Sigmoid colon (tissue), 7 donors: ENCODE measurements around the gene MTERF2. TPM values are rescaled to one million over a fixed set of nuclear protein-coding genes. Genes with fewer than 3 reads are reported as not detected.
"Not testable (repeated sequence)": the region's sequence is repeated elsewhere in the genome, so short reads cannot be mapped to it uniquely, and the experiment has no call there.

Source experiments
- DNase-seq: peaks from one replicate; pipeline ENCODE4 v3.0.0-alpha.2; 2019
- H3K27ac ChIP-seq, 4 donors: fragments of 200-600 bp; sonication (generic); one replicate each; pipeline ENCODE4 v1.5.1; 2016 to 2019; ENCODE audit warnings: mild to moderate bottlenecking in 1 of 4
- H3K27me3 ChIP-seq, 3 donors: fragments of 200-600 bp; sonication (generic); one replicate each; pipeline ENCODE4 v1.5.1; 2019; ENCODE audit warnings: mild to moderate bottlenecking in 1 of 3
- H3K36me3 ChIP-seq, 4 donors: fragments of 200-600 bp; sonication (generic); one replicate each; pipeline ENCODE4 v1.5.1; 2016 to 2019
- H3K4me1 ChIP-seq, 4 donors: fragments of 200-600 bp; sonication (generic); one replicate each; pipeline ENCODE4 v1.5.1; 2017 to 2019
- H3K4me3 ChIP-seq, 4 donors: fragments of 200-600 bp; sonication (generic); one replicate each; pipeline ENCODE4 v1.5.1; 2017 to 2019; ENCODE audit warnings: mild to moderate bottlenecking in 2 of 4, moderate library complexity in 1 of 4
- H3K9me3 ChIP-seq, 4 donors: fragments of 200-600 bp in 3 of 4; sonication (generic) in 3 of 4; one replicate each; pipeline versions ENCODE4 v1.5.1 to v1.6.1; 2013 to 2019
- CTCF ChIP-seq, 4 experiments: fragments of 450-650 bp in 3 of 4; fragments of 200-600 bp in 1 of 4; IDR thresholded peaks; one replicate each; pipeline ENCODE4 v1.5.1; 2016 to 2019; ENCODE audit warnings: antibody characterized with exemption in 4 of 4, mild to moderate bottlenecking in 3 of 4, moderate library complexity in 2 of 4
- EP300 ChIP-seq, 4 donors: sonication (generic); formaldehyde crosslinking; IDR thresholded peaks; one replicate each; pipeline ENCODE4 v1.6.1; 2017; ENCODE audit warnings: antibody characterized with exemption in 4 of 4
- POLR2A ChIP-seq, 2 donors: fragments of 450-650 bp; IDR thresholded peaks; one replicate each; pipeline ENCODE4 v1.6.1; 2016; ENCODE audit warnings: antibody characterized with exemption in 2 of 2, mild to moderate bottlenecking in 2 of 2, moderate library complexity in 2 of 2
- POLR2AphosphoS5 ChIP-seq, 4 donors: sonication (generic); formaldehyde crosslinking; IDR thresholded peaks; one replicate each; pipeline ENCODE4 v1.6.1; 2017; ENCODE audit warnings: antibody characterized with exemption in 4 of 4
- WGBS, 2 donors: extraction: QIAGEN DNeasy Blood & Tissue Kit; methylation state at CpG; one replicate each; pipeline ENCODE4 v1.1.7; 2013; 5-methylcytosine and 5-hydroxymethylcytosine counted together
- intact Hi-C: fragments of 100-400 bp; cut with DNase I; formaldehyde crosslinking; loops from one replicate; pipeline ENCODE4 v1.15.1; 2023
- polyA plus RNA-seq, 3 donors: library from polyadenylated mRNA; stranded (reverse); fragments of 200-250 nt; gene quantifications; one replicate each; pipeline ENCODE4 v1.2.3, GENCODE V29; 2013
- total RNA-seq, 4 donors: library from RNA; depleted of rRNA; stranded (reverse); fragments of >200 nt; gene quantifications; one replicate each; pipeline ENCODE4 v1.1.0, GENCODE V29; 2016
- donor health status: healthy with polysubstance abuse.
- donor health status: Bipolar disorder and iron deficiency.
- donor health status: healthy.

Gene MTERF2
- total and polyA plus RNA-seq, 7 donors, result 6.6 to 31.1 (median 15.8) TPM

- WGBS, 2 donors, result 79 to 87% methylated on average over 2 of the region's 2 CpGs
- Histone ChIP-seq H3K4me3 (no peak overlapping the region), H3K27me3 (no peaks in the 10 kb centered on the region), H3K9me3 (no peaks in the 10 kb centered on the region), H3K36me3 (no peaks in the 10 kb centered on the region), H3K4me1 (peaks cover 0 to 80% (median 42%) of the 10 kb centered on the region in 4 donors), H3K27ac (peak overlapping the region in 1 of 4 donors; percentile 83)
- DNase-seq, result no peak
- intact Hi-C loops, result no loop called here
- TF ChIP-seq POLR2AphosphoS5 (IDR thresholded peaks at IDR 0.05), result no peak
- TF ChIP-seq EP300 (IDR thresholded peaks at IDR 0.05), result no peak
- no peak for TF ChIP-seq POLR2A (IDR thresholded peaks at IDR 0.05)
- TF ChIP-seq CTCF (IDR thresholded peaks at IDR 0.05), result no peak
Observed at GRCh38 chr12:107031061-107031460, 44.1 kb upstream of the MTERF2 start.

GRCh38 chr12:107029081-107029480 is 42.1 kb upstream of the MTERF2 start:
- Histone ChIP-seq H3K9me3 (no peaks in the 10 kb centered on the region), H3K27me3 (no peaks in the 10 kb centered on the region), H3K4me1 (peaks cover 0 to 63% (median 39%) of the 10 kb centered on the region in 4 donors), H3K27ac (peak overlapping the region; percentile 31 to 83 (median 82)), H3K4me3 (no peak overlapping the region), H3K36me3 (no peaks in the 10 kb centered on the region)
- TF ChIP-seq CTCF (IDR thresholded peaks at IDR 0.05) (no peak), POLR2AphosphoS5 (IDR thresholded peaks at IDR 0.05) (no peak)
- 89 to 90% methylated on average over 7 of the region's 7 CpGs for WGBS, 2 donors
- DNase-seq, result no peak
- intact Hi-C loops, result loop anchor here (5.0 kb wide), 1 partner anchor 72 kb away; the partner anchor contains the start of gene TMEM263

GRCh38 chr12:107027636-107028053 is 40.7 kb upstream of the MTERF2 start:
- Histone ChIP-seq H3K36me3 (no peaks in the 10 kb centered on the region), H3K4me3 (no peak overlapping the region), H3K9me3 (no peaks in the 10 kb centered on the region), H3K4me1 (peaks cover 0 to 59% (median 37%) of the 10 kb centered on the region in 4 donors), H3K27ac (peak overlapping the region; percentile 66 to 83 (median 82)), H3K27me3 (no peaks in the 10 kb centered on the region)
- TF ChIP-seq POLR2A (IDR thresholded peaks at IDR 0.05) (no peak), POLR2AphosphoS5 (IDR thresholded peaks at IDR 0.05) (peak; percentile 29 to 82 (median 56)), EP300 (IDR thresholded peaks at IDR 0.05) (peak; percentile 33 to 92 (median 80)), CTCF (IDR thresholded peaks at IDR 0.05) (no peak)
- intact Hi-C loops, result loop anchor here (2.0 to 5.0 kb wide), 3 partner anchors 41 to 70 kb away; partner anchors contain the start of genes CRY1, MTERF2 and TMEM263
- WGBS, 2 donors, result 3 to 34% methylated on average over 2 of the region's 2 CpGs
- no peak for DNase-seq

GRCh38 chr12:107026806-107027635 is 40.1 kb upstream of the MTERF2 start:
- intact Hi-C loops, result loop anchor here (2.0 to 5.0 kb wide), 3 partner anchors 40 to 70 kb away; partner anchors contain the start of genes CRY1, MTERF2 and TMEM263
- 17 to 58% methylated on average over 4 of the region's 4 CpGs for WGBS, 2 donors
- Histone ChIP-seq H3K27ac (peak overlapping the region; percentile 66 to 83 (median 82)), H3K4me3 (no peak overlapping the region), H3K27me3 (no peaks in the 10 kb centered on the region), H3K9me3 (no peaks in the 10 kb centered on the region), H3K4me1 (peaks cover 0 to 58% (median 37%) of the 10 kb centered on the region in 4 donors), H3K36me3 (no peaks in the 10 kb centered on the region)
- no peak for DNase-seq
- TF ChIP-seq POLR2A (IDR thresholded peaks at IDR 0.05), result no peak
- TF ChIP-seq POLR2AphosphoS5 (IDR thresholded peaks at IDR 0.05), result no peak
- no peak for TF ChIP-seq EP300 (IDR thresholded peaks at IDR 0.05)
- TF ChIP-seq CTCF (IDR thresholded peaks at IDR 0.05), result no peak

- Histone ChIP-seq H3K27ac (peak overlapping the region; percentile 66 to 83 (median 82)), H3K4me1 (peaks cover 0 to 51% (median 34%) of the 10 kb centered on the region in 4 donors)
Observed at GRCh38 chr12:107026356-107026755, 39.4 kb upstream of the MTERF2 start.

More at GRCh38 chr12:107026356-107026755, 39.4 kb upstream of the MTERF2 start:
- not testable (repeated sequence) for DNase-seq, H3K9me3 ChIP-seq, H3K36me3 ChIP-seq, H3K27me3 ChIP-seq, H3K4me3 ChIP-seq
- intact Hi-C loops, result loop anchor here (2.0 to 5.0 kb wide), 3 partner anchors 40 to 69 kb away; partner anchors contain the start of genes CRY1, MTERF2 and TMEM263
